HG03457 (cell line): ENCODE measurements around the gene STK17B.

ENCODE experiments used
- ATAC-seq: cut with Tn5 transposase; IDR thresholded peaks from one replicate; pipeline ENCODE4 v1.9.1; 2021; ENCODE audit warnings: moderate number of reproducible peaks; ENCODE audit not compliant: unreplicated experiment

STK17B gene

DNA sequence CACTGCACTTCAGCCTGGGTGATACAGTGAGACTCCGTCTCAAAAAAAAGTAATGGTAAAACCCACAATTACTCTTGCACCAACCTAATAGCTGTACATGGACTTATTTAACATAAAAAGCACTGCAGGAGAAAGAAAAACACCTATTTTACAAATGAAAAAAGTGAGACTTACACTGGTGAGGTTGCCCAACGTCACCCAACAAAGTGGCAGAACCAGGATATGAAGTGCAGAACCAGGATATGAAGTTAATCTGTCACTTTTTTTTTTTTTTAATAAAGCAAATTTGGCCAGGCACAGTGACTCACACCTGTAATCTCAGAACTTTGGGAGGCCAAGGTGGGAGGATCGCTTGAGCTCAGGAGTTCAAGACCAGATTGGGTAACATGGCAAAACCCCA is 13.5 kb upstream of the STK17B start:
- ATAC-seq = no peak

DNA sequence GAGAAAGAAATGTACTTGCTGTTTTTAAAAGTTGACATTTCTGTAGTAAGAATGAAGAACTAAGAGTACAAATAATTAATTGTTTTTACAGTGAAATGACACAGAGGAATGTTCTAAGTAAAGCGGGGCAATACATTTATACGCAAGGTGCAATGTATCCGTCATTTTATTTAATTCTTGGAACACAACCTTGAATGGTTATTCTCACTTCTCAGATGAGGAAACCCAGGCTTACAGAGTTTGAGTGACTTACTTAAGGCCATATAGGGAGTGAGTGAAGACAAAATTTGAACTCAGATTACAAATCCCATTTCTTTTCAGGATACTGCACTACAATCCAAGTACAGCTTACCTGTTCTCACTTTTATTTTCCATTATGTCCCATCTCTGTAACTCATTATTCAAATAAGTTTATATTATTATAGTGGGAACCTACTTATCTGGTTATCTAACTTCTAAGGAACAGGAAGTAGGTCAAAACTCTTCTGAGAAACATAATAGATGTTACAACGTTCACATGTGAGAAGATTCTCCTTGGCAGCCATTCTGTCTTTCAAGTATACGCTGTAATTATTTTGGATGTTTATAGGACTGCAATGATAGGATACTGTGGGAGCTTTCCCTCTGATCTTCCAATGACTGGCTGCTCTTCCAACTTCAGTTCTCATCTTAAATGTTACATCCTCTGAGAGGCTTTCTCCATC is 12.3 kb upstream of the STK17B start:
- ATAC-seq = no peak

DNA sequence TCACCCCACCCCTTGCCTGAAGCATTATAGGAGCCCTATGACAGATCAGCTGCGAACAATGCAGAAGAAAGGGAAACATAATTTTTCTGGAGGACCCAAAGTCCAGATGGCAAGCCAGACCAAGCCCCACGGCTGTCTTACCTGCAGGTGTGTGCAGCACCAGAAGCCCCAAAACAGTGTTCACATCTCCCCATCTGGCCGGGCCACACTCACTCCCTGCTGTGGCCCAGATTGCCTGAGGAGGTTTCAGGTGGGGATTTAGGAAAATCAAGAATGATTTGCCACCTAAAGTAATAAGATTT is 11.7 kb upstream of the STK17B start:
- no peak for ATAC-seq

DNA sequence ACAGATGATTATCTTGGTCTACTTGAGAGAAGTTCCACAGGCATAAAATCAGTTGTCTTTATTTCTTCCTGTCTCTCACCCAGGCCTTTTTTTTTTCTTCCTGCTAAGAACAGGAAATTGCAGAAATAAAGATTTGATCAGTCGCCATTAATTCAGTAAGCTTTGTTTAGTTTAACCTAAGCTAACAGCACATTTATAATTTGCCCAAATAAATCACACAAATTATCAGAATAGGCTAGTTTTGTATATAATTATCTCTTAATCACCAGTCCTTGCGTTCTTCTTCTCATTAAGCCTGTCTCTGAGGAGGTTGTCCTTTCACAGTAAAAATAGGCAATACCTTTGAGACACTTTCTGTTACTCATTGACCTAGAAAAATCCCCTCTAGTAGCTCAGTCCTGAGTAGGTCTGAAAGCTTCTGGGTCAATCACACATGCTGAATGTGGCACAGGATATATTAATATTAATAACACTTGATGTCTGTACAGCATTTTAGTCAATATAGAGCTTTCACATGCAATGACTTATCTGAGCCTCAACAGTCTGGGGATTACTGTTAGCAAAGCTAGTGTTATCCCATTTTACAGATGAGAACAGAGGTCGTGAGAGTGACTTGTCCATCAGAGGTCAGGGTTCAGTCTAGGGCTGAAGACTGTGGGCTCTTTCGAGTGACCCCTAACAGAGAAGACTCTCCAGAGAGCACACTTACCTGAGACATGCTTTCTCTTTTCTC is 11.2 kb upstream of the STK17B start:
- peak; percentile 94 for ATAC-seq

DNA sequence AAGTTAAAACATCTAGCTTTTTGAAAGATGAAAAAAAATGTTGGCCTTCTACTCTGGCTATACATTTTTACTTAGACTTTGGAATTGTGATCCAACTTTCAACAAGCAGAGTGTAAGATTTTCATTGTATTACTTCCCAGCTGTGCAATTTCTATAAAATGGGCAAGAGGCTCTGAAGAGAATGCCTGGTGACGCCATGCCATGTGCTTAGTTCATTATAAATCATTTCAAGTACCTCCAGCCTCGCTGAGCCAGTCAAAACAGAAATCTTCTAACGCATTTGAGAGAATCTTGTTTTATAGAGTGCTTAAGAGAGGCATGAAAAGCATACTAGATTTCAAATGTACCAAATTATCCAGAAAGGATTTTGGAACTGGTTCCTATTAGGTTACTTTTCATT is 10.1 kb upstream of the STK17B start:
- no peak for ATAC-seq

DNA sequence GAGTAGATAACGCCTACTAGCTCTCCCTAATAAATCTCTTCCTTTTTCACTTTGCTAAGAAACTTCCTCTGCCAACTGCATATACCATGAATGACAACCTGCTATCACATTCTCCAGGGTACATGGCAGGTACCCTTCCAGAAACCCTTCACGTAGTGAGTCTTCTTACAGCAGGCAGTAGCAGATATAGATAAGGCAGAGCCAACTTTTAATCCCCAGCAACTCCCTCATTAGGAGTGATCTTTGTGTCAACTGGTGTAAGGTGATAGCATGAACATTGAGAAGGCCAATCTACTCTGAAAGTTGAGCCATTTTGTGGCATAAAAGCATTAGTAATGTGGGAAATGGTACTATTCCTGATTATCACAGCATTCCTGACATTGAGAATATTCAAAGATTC is 5.7 kb upstream of the STK17B start:
- no peak for ATAC-seq

DNA sequence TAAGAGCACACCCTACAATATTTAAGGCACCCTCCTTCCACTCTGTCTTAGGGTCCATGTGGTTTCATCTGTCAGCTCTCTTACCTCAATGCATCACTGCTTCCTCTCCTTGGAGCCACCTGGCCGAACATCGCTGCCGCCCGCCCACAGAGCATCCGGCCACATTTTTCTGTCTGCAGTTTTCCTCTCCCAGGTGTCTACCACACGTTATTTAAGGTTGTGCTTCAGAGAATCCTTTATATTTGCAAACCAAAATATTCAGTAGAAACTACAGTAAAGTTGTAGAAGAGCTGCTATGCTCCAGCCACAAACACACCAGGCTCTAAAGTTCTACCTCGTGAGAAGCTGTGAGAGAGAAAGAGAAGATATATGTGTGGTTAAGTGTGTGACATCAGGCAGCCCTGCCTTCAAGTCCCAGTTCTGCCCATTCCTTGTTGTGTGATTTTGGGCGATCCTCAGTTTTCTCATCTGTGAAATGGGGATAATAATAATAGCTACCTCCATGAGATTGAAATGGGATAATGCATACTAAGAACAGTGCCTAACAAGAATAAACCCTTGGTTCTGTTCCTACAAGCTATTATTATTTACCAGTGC is 4.9 kb upstream of the STK17B start:
- peak; percentile 57 for ATAC-seq

DNA sequence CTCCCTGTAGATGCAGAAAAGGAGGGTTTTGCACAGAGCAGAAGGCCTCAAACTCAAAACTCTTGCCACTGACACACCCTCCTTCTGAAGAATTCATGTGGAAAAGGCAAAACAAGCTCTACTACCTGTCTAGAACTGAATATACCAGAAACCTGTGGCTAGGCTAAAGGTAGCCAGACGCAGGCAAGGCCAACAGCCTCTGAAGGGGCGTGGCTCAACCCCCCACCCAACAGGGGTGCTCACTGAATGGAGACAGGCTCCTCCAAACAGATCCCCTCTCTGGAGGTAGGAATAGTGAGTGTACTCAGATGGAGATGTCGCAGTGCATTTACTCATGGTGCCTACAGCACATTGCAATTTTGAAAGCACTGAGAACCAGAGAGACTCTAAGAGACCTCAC is 3.0 kb upstream of the STK17B start:
- no peak for ATAC-seq

DNA sequence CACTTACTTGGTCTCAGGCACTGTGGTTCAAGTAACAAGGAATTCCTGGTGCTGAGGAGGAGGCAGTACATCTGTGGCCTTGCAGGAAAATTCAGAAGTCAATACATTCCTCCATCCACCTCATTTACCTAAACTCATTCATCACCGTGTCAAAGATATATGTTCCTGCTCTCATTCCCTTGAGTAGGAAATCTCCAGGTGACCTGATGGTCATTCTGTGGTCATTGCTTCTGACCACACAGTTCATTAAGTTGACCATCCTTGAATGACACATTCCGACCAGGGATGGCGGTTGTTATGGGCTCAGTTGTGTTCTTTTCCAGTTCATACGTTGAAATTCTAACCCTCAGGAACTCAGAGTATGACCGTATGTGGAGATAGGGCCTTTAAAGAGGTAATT is 2.1 kb upstream of the STK17B start:
- ATAC-seq = no peak

DNA sequence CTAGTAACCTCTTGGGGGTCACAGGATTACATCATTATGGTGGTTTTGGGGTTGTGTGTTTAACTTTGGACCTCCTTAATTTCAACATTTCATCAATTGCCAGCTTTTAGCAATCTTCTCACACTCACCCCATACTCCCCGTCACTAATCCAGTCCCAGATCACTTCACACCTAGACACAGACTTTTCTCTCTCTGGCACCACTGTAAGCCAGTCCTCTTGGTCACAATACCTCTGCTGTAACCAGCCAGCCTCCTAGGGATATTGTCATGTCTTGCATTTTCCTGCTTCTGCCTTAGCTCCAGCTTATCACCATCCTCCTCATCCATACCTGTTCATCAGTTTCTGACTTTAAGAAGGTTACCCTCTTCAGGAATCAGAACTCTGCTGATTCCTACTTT is 1.6 kb upstream of the STK17B start:
- ATAC-seq = no peak

DNA sequence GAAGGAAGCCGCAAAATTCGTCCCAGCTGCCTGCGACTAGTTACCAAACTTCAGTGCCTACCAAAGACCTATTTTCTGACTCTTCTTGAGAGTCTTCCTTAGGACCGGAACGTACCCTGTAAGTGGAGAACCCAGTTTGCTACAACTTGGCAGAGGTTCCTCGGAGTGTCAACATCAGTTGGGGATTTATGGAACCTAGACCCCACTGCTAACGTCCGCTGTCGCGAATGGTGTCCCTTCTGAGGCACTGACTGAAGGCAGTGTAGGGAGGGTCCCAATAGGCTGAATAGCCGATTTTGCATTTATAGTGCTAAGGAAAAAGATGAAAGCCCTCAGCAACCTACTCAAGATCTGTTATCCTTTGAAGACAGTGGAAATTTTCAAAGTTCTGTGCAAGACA is 568 bp upstream of the STK17B start:
- ATAC-seq = no peak

DNA sequence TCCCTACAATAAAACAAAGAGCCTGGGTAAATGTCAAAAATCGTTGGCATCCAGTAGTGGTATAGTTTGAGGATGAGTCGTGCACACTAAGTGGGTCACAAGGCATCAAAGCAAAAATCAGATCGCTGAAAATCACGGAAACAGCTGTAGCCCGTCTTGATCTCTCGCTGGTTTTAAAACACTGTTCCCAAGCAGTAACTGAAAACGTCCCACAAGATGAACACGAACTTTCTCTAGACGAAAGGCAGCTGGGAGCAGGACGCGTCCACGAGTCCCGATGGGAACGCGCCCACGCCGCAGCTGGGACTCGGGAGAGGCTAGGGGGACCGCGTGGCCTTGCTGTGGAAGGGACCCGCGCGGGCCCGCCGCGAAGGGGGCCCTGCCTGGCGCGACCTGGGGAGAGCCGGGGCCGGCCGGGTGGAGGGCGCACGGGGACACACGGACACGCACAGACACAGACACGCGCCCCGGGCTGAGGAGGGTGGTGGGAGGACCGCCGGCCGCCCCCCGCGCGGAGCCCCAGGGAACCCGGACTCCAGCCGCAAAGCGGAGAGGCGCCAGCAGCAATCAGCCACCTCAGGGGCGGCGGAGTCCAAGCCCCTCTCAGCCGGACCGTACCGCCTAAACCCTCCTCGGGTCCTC is 651 bp downstream of the STK17B start:
- ATAC-seq = no peak

DNA sequence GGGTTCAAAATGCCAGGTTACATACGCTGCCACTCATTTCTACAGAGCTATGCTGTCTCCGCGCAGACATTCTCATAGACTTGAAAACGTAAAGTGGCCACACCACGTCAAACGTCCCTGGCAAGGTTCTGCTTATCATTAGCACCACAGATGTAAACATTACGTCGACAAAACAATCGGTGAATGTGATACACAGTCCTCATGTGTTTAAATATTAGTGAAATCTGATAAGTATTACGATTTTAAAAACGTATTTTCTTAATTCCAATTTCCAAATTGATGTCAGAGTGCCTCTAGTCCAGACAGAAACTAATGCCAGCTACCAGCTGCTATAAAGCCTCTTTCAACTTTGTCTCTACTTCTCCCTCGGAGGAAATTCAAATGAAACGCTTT is 1.2 kb downstream of the STK17B start:
- ATAC-seq = no peak

DNA sequence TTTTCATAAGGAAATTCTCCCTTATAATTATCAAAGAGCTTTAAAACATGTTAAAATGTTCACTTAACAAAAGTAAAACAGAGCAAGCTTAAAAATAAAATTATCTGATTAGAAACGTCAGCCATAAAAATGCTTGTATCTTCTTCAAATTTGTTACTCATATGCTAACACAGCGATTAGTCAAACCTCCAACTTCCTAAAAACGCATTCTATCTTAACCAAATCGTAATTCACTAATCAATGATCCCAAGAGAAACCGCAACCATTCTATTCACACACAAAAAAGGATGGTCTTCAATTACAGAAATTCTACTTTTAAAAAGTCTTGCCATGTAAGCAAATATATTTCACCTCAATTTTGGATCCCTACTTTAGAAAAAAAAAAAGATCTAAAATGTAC is 1.9 kb downstream of the STK17B start:
- no peak for ATAC-seq

DNA sequence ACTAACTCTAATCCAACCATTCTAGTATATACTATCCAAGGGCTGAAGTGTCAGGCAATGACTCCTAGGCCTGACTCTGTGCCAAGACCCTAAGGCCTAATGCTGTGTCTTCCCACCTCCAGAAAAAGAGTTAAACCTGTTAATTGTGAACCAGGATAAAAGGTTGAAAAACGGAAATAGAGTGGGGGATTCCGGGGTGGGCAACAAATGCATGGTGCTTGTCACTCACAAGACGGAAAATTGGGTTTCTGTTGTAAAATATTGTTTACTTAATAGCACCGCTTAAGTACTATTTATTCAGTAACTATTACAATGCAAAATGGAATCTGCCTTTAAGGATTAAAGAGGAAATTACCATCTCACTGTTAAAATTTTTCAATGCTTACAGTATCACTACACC is 3.2 kb downstream of the STK17B start:
- no peak for ATAC-seq

DNA sequence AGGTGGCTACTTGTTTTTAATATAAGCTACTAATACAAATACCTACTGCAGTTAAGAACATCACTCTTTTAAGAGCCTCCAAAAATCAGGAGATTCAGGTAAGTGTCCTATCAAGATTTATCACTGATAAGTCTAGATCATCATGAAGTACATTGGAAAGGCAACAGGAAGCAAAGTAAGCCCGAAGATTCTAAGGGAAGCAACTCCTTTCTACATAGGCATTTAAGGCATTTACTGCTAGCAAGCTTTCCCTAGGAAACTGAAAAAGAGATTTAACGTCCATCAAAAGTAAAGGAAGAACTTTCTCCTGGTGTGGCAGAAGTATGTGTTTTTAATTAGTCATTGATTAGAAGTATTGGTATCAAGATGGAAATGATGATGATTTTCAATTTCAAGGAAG is 3.7 kb downstream of the STK17B start:
- ATAC-seq = no peak

DNA sequence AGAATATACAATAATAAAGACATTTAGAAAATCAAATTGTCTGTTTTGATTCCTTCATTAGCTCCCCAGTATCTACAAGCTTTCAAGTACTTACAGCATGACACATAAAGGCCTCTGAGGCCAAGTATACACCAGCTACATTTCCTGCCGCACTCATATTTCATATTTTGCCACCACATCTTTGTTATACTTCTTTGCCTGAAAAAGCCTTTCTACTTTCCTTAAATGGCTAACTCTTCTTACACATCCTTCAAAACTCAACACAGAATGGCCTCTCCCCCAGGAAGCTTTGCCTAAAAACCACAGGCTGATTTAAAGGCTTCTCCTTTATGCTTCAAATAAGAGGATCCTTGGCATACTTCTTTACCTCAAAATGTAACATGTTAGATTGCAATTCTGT is 4.5 kb downstream of the STK17B start:
- ATAC-seq = no peak

DNA sequence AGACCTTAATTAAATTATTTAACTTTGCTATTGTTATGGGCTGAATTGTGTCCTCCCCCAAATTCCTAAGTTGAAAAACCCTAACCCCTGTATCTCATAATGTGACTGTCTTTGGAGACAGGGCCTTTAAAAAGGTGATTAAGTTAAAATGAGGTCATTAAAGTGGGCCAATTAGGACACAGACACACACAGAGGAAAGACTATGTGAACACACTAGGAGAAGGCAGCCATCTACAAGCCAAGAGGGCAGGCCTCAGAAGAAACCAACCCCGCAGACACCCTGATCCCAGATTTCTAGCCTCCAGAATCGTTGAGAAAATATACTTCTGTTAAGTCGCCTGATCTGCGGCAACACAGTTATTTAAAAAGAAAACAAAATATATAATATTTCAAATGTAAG is 6.4 kb downstream of the STK17B start:
- no peak for ATAC-seq

DNA sequence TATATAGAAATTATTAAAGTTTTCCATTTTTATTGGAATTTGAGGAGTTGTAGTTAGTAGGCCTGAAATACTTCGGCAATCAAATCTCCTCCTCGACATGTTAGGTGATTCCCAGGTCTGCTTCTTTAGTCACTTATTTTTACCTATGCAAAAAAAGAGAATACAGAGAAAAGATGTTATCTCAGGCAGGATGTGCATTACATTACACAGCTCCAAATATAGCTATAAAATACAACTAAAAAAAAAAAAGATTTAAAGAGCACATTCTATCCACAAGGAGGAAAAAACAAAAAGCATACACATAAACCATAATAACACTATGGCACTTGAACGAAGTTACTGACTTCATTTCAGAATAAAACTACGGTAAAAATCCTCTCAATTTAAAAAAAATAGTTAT is 8.1 kb downstream of the STK17B start:
- no peak for ATAC-seq

DNA sequence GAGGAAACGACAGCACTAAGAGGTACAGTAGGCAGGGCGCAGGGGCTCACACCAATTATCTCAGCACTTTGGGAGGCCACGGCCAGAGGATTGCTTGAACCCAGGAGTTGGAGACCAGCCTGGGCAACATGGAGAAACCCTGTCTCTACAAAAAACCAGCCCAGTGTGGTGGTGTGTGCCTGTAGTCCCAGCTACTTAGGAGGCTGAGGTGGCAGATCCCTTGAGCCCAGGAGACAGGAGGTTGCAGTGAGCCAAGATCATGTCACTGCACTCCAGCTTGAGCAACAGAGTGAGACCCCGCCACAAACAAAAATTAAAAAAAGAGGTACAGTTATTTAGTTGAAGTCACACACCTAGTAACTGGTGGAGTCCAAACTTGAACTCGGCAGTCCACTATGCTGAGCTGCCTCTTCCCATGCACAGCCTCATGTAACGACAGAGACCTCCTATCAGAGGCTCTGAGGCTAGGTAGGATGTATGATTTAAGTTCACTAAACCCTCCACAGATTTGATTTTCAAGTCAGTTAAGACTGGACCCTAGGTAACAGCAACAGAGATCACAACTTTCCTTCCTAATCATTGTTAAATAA is 8.7 kb downstream of the STK17B start:
- ATAC-seq = no peak

DNA sequence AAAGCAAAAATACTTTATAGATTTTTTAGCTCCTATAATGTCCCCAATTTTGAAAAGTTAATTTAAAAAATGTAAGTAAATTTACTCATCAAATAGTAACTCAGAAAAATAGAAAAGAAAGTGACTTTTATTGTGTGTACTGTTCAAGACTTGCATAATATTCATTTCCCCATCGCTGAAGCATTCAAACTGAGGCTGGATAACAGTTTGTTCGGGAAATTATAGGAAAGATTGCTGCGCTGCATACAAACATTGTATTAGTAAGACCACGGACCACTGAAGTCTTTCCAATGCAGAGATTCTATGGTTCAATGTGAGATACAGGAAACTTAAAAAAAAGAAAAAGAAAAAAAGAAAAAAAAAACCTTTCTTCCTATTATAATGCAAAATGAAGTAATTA is 10.4 kb downstream of the STK17B start:
- ATAC-seq = no peak

DNA sequence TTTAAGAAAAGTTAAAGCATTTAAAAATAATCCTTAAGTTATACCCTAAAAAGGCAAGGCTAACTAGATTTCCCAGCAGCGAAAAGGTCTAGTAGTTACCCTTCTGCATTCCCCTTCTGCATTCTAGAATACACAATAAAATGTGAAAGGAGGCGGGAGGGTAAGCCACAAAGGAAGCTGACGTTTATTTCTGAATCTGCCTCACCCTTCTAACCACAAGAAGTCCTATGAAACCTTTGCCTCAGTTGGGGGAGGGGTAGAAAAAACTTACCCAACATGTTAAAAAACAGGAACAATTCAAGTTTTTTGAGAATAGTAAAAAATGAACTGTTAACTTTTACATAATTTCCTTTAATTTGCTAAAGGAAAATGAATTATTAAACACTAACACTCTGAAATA is 11.3 kb downstream of the STK17B start:
- peak; percentile 59 for ATAC-seq
